GM13977 (cell line): ENCODE data around the gene STAB2.

Experiments
- DNase-seq: peaks from one replicate; pipeline ENCODE4 v3.0.0; 2012; ENCODE audit warnings: low spot score
- CTCF ChIP-seq: IDR thresholded peaks from 2 replicates; pipeline ENCODE4 v1.5.1; 2012; ENCODE audit warnings: mild to moderate bottlenecking, control low read depth; ENCODE audit not compliant: insufficient read depth; ENCODE audit errors: extremely low read depth, missing control alignments
- in situ Hi-C: fragments of 300-500 bp; cut with MboI; formaldehyde crosslinking; loops from one replicate; pipeline ENCODE4 v1.12.0; 2022; ENCODE audit warnings: low sequenced_read_pairs, low pct_unique_long_range_greater_than_20kb, mixed read lengths, inconsistent platforms; ENCODE audit not compliant: unreplicated experiment

Gene STAB2

GRCh38 chr12:103801709-103802585, 214.9 kb downstream of the STAB2 start:
- in situ Hi-C loops = no loop called here
- TF ChIP-seq CTCF = no peak
- DNase-seq = no peak

GRCh38 chr12:103802586-103802886, 215.5 kb downstream of the STAB2 start:
- DNase-seq = no peak
- in situ Hi-C loops = no loop called here
- TF ChIP-seq CTCF = no peak

GRCh38 chr12:103803847-103804246, 216.8 kb downstream of the STAB2 start:
- in situ Hi-C loops = no loop called here
- TF ChIP-seq CTCF = no peak
- DNase-seq = no peak

GRCh38 chr12:103805655-103806360, 218.7 kb downstream of the STAB2 start:
- DNase-seq = no peak
- no peak for TF ChIP-seq CTCF
- in situ Hi-C loops = no loop called here

GRCh38 chr12:103806803-103807202, 219.7 kb downstream of the STAB2 start:
- DNase-seq = no peak
- in situ Hi-C loops = no loop called here
- TF ChIP-seq CTCF = no peak

GRCh38 chr12:103807561-103808238, 220.6 kb downstream of the STAB2 start:
- in situ Hi-C loops = no loop called here
- DNase-seq = no peak
- no peak for TF ChIP-seq CTCF
